PC-9 (cell line): ENCODE results near the gene AHNAK.

Source experiments
- EZH2 ChIP-seq: fragments of 200-600 bp; sonication (generic); IDR thresholded peaks from 2 replicates; pipeline ENCODE4 v1.8.0; 2017; ENCODE audit warnings: antibody characterized with exemption, low read depth
- TF ChIP-seq, protein P1 (sequence below): fragments of 200-600 bp; sonication (generic); conservative IDR thresholded peaks from 2 replicates; pipeline ENCODE4 v1.6.1; 2017; ENCODE audit warnings: mixed run types, antibody characterized with exemption, mild to moderate bottlenecking, moderate library complexity

DNA sequence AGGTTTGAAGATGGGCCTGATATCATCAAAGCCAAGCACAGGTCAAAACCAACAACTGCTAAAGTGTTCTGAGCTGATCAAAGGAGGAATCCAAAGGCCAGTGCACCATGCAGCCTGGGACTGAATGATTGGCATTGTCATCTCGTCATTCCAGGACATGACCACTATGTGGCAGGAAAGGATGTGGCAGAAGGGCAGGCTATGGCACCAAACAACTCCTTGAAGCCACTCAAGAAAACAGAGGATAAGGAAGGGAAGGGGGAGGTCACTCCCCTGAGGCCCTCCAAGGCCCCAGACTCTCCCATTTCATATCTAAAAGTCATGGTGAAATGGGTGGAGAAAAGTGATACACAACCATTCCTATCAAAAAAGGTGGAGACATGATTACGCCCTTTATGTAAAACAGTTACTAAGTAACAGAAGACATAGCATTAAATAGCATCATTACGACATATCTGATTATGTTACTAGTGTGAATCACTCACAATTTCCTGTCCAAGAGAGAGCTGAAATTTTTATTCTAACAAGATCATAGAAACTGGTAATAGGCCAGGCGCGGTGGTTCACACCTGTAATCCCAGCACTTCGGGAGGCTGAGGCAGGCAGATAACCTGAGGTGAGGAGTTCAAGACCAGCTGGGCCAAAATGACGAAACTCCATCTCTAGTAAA is 49.3 kb downstream of the AHNAK start:
- TF ChIP-seq, protein P1, sequence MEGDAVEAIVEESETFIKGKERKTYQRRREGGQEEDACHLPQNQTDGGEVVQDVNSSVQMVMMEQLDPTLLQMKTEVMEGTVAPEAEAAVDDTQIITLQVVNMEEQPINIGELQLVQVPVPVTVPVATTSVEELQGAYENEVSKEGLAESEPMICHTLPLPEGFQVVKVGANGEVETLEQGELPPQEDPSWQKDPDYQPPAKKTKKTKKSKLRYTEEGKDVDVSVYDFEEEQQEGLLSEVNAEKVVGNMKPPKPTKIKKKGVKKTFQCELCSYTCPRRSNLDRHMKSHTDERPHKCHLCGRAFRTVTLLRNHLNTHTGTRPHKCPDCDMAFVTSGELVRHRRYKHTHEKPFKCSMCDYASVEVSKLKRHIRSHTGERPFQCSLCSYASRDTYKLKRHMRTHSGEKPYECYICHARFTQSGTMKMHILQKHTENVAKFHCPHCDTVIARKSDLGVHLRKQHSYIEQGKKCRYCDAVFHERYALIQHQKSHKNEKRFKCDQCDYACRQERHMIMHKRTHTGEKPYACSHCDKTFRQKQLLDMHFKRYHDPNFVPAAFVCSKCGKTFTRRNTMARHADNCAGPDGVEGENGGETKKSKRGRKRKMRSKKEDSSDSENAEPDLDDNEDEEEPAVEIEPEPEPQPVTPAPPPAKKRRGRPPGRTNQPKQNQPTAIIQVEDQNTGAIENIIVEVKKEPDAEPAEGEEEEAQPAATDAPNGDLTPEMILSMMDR = peak; percentile 74
- TF ChIP-seq EZH2 = no peak
